ENCODE measurements around the gene RPS6KA2.

GRCh38 chr6:166430269-166430668 lies 196.8 kb downstream of the RPS6KA2 start:
- TF ChIP-seq FOXA1 (IDR thresholded peaks at IDR 0.05) (no peak), SP1 (IDR thresholded peaks at IDR 0.05) (no peak), FOXK2 (IDR thresholded peaks at IDR 0.05) (no peak), BHLHE40 (IDR thresholded peaks at IDR 0.05; ENCODE audit: borderline replicate concordance) (no peak), NFRKB (IDR thresholded peaks at IDR 0.05) (no peak), FOXM1 (IDR thresholded peaks at IDR 0.05; ENCODE audit: borderline replicate concordance) (no peak)
